Testis (tissue), 3 donors: ENCODE data around the gene CPEB4. TPM values are rescaled to one million over a fixed set of nuclear protein-coding genes. Genes with fewer than 3 reads are reported as not detected.

Experiments
- DNase-seq: peaks from one replicate; pipeline ENCODE4 v3.0.0-alpha.2; 2019
- H3K27ac ChIP-seq, 2 donors: fragments of 200-600 bp; sonication (generic); one replicate each; pipeline ENCODE4 v1.5.1; 2019
- H3K27me3 ChIP-seq: fragments of 200-600 bp; sonication (generic); one replicate; pipeline ENCODE4 v1.5.1; 2019
- H3K36me3 ChIP-seq: fragments of 200-600 bp; sonication (generic); one replicate; pipeline ENCODE4 v1.5.1; 2017; ENCODE audit warnings: low read depth; ENCODE audit errors: missing control alignments
- H3K4me1 ChIP-seq: fragments of 200-600 bp; sonication (generic); one replicate; pipeline ENCODE4 v1.5.1; 2019
- H3K4me3 ChIP-seq, 2 donors: fragments of 200-600 bp; sonication (generic); one replicate each; pipeline ENCODE4 v1.5.1; 2017 to 2019
- H3K9me3 ChIP-seq: fragments of 200-600 bp; sonication (generic); one replicate; pipeline ENCODE4 v1.5.1; 2017
- POLR2A ChIP-seq: fragments of 450-650 bp; IDR thresholded peaks from one replicate; pipeline ENCODE4 v1.6.1; 2017; ENCODE audit warnings: antibody characterized with exemption, mild to moderate bottlenecking, moderate library complexity
- WGBS, 2 donors: methylation state at CpG; one replicate each; pipeline ENCODE4 v1.1.5; 2018; 5-methylcytosine and 5-hydroxymethylcytosine counted together
- intact Hi-C: fragments of 100-400 bp; cut with DNase I; formaldehyde crosslinking; loops from one replicate; pipeline ENCODE4 v1.15.1; 2023; ENCODE audit warnings: low total_unique reads
- polyA plus RNA-seq: library from polyadenylated mRNA; stranded (reverse); fragments of 350-450 nt; fragmentation: Illumina TruSeq; extraction: RNeasy Lipid Tissue Mini Kit (QIAGEN cat#74804); gene quantifications from one replicate; pipeline ENCODE4 v1.2.3, GENCODE V29; 2014; ENCODE audit warnings: low read depth, low replicate concordance; ENCODE audit not compliant: insufficient read depth
- total RNA-seq, 2 donors: library from RNA; depleted of rRNA; stranded (reverse); fragments of >200 nt; gene quantifications; one replicate each; pipeline ENCODE4 v1.2.3, GENCODE V29; 2016
- TF ChIP-seq, protein P1 (sequence below), 3 experiments: fragments of 450-650 bp in 2 of 3; fragments of 200-600 bp in 1 of 3; sonication (generic) in 1 of 3; IDR thresholded peaks; one replicate each; pipeline ENCODE4 v1.5.1; 2016 to 2019; ENCODE audit warnings: antibody characterized with exemption in 3 of 3, mild to moderate bottlenecking in 2 of 3, moderate library complexity in 1 of 3

The CPEB4 gene
- total and polyA plus RNA-seq, 3 donors from 2014 or later, result 29.4 to 64.4 (median 52.9) TPM

DNA sequence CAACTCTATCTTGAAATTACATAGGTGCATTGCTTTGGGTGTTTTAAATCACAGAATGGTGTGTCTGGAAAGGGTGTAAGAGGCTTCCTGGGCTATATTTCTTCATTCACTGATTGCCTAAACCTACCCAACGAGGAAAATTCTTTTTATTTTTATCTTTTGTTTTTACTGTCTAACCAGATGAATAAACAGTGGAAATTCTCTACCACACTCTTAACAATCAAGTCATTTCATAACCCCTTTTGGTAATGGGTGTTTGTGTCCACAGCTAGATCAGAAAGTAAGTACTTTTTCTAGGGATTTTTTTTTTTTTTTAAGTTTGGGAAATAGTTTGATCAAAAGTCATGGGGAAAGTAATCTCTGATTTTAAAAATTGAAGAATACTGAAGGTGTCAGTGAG, 73.3 kb downstream of the CPEB4 start:
- no peak overlapping the region for H3K4me3 ChIP-seq
- H3K27me3 ChIP-seq, result no peaks in the 10 kb centered on the region
- no peak for TF ChIP-seq POLR2A
- TF ChIP-seq, protein P1, sequence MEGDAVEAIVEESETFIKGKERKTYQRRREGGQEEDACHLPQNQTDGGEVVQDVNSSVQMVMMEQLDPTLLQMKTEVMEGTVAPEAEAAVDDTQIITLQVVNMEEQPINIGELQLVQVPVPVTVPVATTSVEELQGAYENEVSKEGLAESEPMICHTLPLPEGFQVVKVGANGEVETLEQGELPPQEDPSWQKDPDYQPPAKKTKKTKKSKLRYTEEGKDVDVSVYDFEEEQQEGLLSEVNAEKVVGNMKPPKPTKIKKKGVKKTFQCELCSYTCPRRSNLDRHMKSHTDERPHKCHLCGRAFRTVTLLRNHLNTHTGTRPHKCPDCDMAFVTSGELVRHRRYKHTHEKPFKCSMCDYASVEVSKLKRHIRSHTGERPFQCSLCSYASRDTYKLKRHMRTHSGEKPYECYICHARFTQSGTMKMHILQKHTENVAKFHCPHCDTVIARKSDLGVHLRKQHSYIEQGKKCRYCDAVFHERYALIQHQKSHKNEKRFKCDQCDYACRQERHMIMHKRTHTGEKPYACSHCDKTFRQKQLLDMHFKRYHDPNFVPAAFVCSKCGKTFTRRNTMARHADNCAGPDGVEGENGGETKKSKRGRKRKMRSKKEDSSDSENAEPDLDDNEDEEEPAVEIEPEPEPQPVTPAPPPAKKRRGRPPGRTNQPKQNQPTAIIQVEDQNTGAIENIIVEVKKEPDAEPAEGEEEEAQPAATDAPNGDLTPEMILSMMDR (IDR thresholded peaks at IDR 0.05), result no peak
- H3K9me3 ChIP-seq, result no peaks in the 10 kb centered on the region
- 60 to 65% methylated on average over 1 of the region's 1 CpG for WGBS, 2 donors
- H3K4me1 ChIP-seq, result no peaks in the 10 kb centered on the region
- DNase-seq, result no peak
- H3K36me3 ChIP-seq, result no peaks in the 10 kb centered on the region
- H3K27ac ChIP-seq, result no peak overlapping the region
- intact Hi-C loops, result no loop called here

DNA sequence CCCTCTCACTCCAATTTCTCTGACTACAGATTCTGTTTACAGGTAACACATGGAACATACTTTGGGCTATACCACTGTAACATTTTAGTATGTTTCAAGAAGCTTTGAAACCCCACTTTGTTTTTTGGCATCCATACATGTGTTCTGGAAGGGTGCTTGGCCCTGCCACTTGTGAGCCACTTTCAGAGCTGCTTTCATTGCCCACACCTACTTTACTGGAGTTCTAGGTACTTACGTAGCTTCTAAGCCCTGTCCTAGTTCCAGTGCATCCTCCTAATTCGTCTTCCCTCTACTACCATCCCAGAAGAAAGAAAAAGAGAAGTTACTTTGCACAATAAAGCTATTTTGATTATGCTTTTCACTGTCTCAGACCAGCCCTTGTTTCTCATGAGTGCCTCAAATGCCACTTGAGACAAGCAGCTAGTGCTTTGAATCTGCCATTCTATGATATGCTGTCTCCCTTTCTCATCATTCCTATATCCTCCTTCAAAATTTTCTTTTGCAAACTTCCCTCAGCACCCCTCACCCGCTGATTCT, 74.4 kb downstream of the CPEB4 start:
- TF ChIP-seq, protein P1 (IDR thresholded peaks at IDR 0.05), result no peak
- no peak for TF ChIP-seq POLR2A
- Histone ChIP-seq H3K9me3 (no peaks in the 10 kb centered on the region), H3K27me3 (no peaks in the 10 kb centered on the region), H3K4me3 (no peak overlapping the region), H3K4me1 (no peaks in the 10 kb centered on the region), H3K36me3 (no peaks in the 10 kb centered on the region), H3K27ac (no peak overlapping the region)
- DNase-seq, result no peak
- WGBS, 2 donors, result 64 to 73% methylated on average over 3 of the region's 3 CpGs
- intact Hi-C loops, result no loop called here

DNA sequence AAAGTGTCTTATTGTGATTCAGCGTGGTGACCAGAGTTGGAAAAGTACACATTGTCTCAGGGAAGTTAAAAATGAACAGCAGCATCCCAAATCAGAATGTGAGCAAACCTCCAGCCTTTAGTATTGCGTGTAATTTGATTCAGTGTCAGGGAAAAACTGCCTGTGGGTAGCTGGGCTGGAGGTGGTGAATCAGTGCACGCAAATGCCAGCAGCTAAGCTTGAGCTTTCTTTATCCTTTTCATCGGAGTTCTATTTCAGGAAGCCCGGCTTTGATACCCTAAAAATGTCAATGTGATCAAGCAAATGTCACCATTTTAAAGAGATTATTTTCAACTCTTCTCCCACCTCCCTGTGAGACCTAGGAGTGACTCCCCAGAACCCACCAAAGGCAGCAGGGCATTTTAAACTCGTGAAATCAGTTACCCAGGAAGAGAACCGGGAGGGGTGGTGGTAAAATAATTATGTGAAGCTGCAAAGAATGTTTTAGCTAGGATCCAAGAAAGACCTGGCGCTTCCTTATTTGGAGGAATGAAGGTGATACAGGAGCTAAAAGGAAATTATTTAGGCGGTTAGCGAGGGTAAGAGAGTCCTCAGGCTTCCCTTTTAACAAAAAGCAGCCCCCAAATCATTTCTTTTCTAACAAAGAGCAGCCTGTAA, 75.2 kb downstream of the CPEB4 start:
- Histone ChIP-seq H3K4me3 (no peak overlapping the region), H3K4me1 (no peaks in the 10 kb centered on the region), H3K27me3 (no peaks in the 10 kb centered on the region), H3K36me3 (no peaks in the 10 kb centered on the region), H3K9me3 (no peaks in the 10 kb centered on the region), H3K27ac (no peak overlapping the region)
- DNase-seq, result no peak
- WGBS, 2 donors, result 40 to 59% methylated on average over 10 of the region's 10 CpGs
- TF ChIP-seq, protein P1 (IDR thresholded peaks at IDR 0.05), result no peak
- no peak for TF ChIP-seq POLR2A
- intact Hi-C loops, result no loop called here

DNA sequence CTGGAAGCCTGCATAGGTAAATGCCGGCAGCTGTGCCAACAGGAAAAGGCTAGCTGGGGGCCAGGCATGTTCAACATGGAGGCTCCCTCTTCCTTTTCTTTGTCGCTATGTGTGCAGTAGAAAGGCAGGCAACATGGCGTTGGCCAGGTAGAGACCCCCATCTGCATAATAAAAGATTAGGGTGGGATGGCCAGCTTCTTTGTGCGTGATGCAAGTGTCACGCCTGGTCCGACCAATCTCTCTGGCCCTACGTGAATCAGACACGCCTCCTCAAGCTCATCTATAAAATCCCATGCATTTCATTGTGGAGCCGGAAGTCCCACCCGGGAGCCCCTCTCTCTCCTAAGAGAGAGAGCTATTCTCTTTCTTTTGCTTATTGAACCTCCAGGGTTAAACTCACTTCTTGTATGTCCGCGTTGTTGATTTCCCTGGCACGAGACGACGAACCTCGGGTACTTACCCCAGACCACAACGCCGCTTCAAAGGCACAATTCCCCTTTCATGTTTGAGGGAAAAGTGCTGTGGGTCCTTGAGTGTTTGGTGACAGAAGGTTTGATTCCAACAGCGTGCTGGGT, 75.8 kb downstream of the CPEB4 start:
- H3K4me3 ChIP-seq, result no peak overlapping the region
- TF ChIP-seq POLR2A, result no peak
- TF ChIP-seq, protein P1 (IDR thresholded peaks at IDR 0.05), result no peak
- H3K27ac ChIP-seq, result no peak overlapping the region
- H3K4me1 ChIP-seq, result no peaks in the 10 kb centered on the region
- H3K27me3 ChIP-seq, result no peaks in the 10 kb centered on the region
- DNase-seq, result no peak
- intact Hi-C loops, result no loop called here
- no peaks in the 10 kb centered on the region for H3K36me3 ChIP-seq
- H3K9me3 ChIP-seq, result no peaks in the 10 kb centered on the region
- 55 to 56% methylated on average over 13 to 19 of the region's 19 CpGs for WGBS, 2 donors

DNA sequence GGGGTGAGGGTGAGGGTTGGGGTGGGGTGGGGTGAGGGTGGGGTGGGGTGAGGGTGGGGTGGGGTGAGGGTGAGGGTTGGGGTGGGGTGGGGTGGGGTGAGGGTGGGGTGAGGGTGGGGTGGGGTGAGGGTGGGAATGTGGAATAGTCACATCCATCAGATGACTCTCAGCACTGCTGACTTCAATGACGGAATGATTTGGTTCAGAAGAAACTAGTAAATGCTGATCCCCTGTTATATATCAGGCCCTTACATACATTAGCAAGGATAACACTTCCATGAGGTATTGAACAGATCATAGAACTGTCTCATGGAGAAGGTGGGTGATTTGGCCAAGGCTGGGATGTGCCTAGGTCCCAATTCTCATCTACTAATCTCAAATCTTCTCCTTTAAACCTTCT, 76.4 kb downstream of the CPEB4 start:
- Histone ChIP-seq H3K4me1 (no peaks in the 10 kb centered on the region), H3K4me3 (no peak overlapping the region), H3K27ac (no peak overlapping the region), H3K9me3 (no peaks in the 10 kb centered on the region), H3K36me3 (no peaks in the 10 kb centered on the region), H3K27me3 (no peaks in the 10 kb centered on the region)
- TF ChIP-seq, protein P1 (IDR thresholded peaks at IDR 0.05), result no peak
- intact Hi-C loops, result no loop called here
- WGBS, 2 donors, result 67 to 83% methylated on average over 1 of the region's 1 CpG
- no peak for DNase-seq
